Calu3 (cell line): ENCODE results near the gene GOLPH3L. TPM values are rescaled to one million over a fixed set of nuclear protein-coding genes. Genes with fewer than 3 reads are reported as not detected.
A peak's percentile ranks its signal among the peaks of the same experiment; 100 is the strongest.

ENCODE experiments used
- Bru-seq: library from RNA; stranded (reverse); fragments of 400-500 nt; gene quantifications from one replicate; lab custom pipeline; 2021; lab: Mats Ljungman, UMichigan
- BruChase-seq, 2 experiments: library from RNA; stranded (reverse); fragments of 400-500 nt; gene quantifications; one replicate each; lab custom pipeline; 2021; lab: Mats Ljungman, UMichigan
- BruUV-seq: library from RNA; stranded (reverse); fragments of 400-500 nt; replicated peaks from 2 replicates; lab custom pipeline; 2021; lab: Mats Ljungman, UMichigan
- CTCF ChIA-PET: fragments of 300-600 bp; sonication (Branson Sonifier 250); formaldehyde crosslinking; loops from one replicate; lab custom pipeline; 2022; ENCODE audit warnings: antibody characterized with exemption; lab: Charles Lee
- DNase-seq: peaks from one replicate; pipeline ENCODE4 v3.0.0; 2022
- H3K27ac Mint-ChIP-seq: one replicate; pipeline ENCODE4 v1.8.0; 2022; ENCODE audit warnings: mixed read lengths; ENCODE audit not compliant: unreplicated experiment
- H3K27me3 Mint-ChIP-seq: one replicate; pipeline ENCODE4 v1.8.0; 2022; ENCODE audit warnings: mixed read lengths; ENCODE audit not compliant: unreplicated experiment
- H3K36me3 Mint-ChIP-seq: one replicate; pipeline ENCODE4 v1.8.0; 2022; ENCODE audit warnings: mild to moderate bottlenecking, moderate library complexity, mixed read lengths; ENCODE audit not compliant: insufficient read depth, unreplicated experiment
- H3K4me1 Mint-ChIP-seq: one replicate; pipeline ENCODE4 v1.8.0; 2022; ENCODE audit warnings: mild to moderate bottlenecking, low read depth, mixed read lengths; ENCODE audit not compliant: unreplicated experiment
- H3K4me3 Mint-ChIP-seq: one replicate; pipeline ENCODE4 v1.8.0; 2022; ENCODE audit warnings: mild to moderate bottlenecking, low read depth, moderate library complexity, mixed read lengths; ENCODE audit not compliant: unreplicated experiment
- H3K9me3 Mint-ChIP-seq: one replicate; pipeline ENCODE4 v1.8.0; 2022; ENCODE audit warnings: low read depth, mixed read lengths; ENCODE audit not compliant: unreplicated experiment
- CTCF ChIP-seq: fragments of 200-600 bp; IDR thresholded peaks from one replicate; pipeline ENCODE4 v1.8.0; 2022; ENCODE audit warnings: antibody characterized with exemption; ENCODE audit not compliant: unreplicated experiment
- intact Hi-C: fragments of 100-400 bp; cut with micrococcal nuclease; formaldehyde crosslinking; loops from one replicate; pipeline ENCODE4 v1.10.0; 2022; ENCODE audit not compliant: unreplicated experiment
- long read RNA-seq: library from polyadenylated mRNA; stranded (forward); transcript quantifications from one replicate; pipeline ENCODE4 v2.0.0, GENCODE V29; 2022
- total RNA-seq: library from RNA; stranded (reverse); gene quantifications from 2 replicates; pipeline ENCODE4 v1.2.3, GENCODE V29; 2022

Gene GOLPH3L
- total RNA-seq (64.7 and 71.6 TPM in 2 replicates), Bru-seq, nascent RNA (percentile 91 among the genes with signal in this experiment), BruChase-seq, experiment 1, labeled RNA remaining after a 6-hour chase (percentile 82 among the genes with signal in this experiment), BruChase-seq, experiment 2, labeled RNA remaining after a 2-hour chase (percentile 88 among the genes with signal in this experiment)
- long read RNA-seq, transcript GOLPH3L-201 (5 exons, 2,999 nt), result major isoform, 29 of 50 reads
- long read RNA-seq, partial matches to known transcripts, result 0 of 50 reads
- long read RNA-seq, other reads (novel, unspliced or antisense), result 20 of 50 reads

DNA sequence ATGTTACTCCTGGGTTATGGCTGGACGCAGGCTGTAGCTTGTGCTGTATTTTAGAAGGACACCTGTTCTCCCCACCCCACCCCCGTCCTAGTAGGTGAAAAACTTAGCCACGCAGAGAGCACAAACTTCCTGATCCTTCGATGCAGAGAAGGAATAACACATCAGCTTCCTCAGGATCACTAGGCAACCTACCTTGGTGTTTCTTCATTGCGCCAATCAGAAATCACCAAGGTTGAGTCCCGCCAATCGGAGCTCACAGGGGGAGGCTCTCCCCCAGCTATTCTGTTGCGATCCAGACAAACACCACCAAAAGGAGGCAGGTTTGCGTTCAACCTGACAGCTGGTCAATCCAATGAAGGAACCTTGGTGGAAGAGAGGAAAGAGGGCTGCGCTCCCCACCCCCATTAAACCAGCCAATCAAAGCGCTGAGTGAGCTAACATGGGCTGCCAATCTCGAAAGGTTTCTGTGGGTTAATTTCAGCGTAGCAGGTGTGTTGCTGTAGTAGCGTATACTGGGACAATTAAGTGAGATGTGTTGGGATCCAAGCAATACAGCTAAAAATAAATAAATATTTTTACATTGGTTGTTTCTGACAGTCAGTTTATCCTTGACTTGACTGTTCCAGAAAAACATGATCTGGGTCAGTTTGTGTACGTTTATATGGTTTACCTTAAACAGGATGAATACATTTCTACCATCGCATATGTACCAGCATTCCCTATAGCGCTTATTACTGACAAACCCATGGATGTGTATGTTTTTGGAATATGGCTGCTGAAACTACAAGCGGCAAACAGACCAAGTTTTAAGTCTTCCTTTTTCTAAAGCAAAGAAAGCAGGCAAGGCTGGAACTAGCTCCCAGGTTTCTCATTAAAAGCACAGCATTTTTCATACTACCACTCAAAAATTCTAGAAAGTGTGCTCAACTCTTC lies at the start of gene GOLPH3L:
GOLPH3L (minus strand) TSS at position 160 of the 933 bp plus-strand sequence. CDS start 2,316 bp downstream, outside the sequence.
- peaks cover 50% of the 10 kb centered on the region for H3K36me3 Mint-ChIP-seq
- no peaks in the 10 kb centered on the region for H3K9me3 Mint-ChIP-seq
- peaks cover 12% of the 10 kb centered on the region for H3K4me1 Mint-ChIP-seq
- intact Hi-C loops, result loop anchor here (2.0 to 10.0 kb wide), 3 partner anchors 28 to 132 kb away; partner anchors contain the start of gene ENSA
- DNase-seq, result peak; percentile 97
- no peaks in the 10 kb centered on the region for H3K27me3 Mint-ChIP-seq
- no TSS peak for BruUV-seq
- peak within 1 kb of the TSS; percentile 74 for H3K4me3 Mint-ChIP-seq
- CTCF ChIA-PET, result interaction anchor here (0.5 to 2.2 kb wide), 15 partner anchors 10 to 284 kb away, joined by 3 to 19 read pairs (median 3); partner anchors contain the start of genes ENSA and MCL1
- H3K27ac Mint-ChIP-seq, result peak within 1 kb of the TSS; percentile 63
- TF ChIP-seq CTCF, result no peak

- Mint-ChIP-seq H3K27ac (no peak overlapping the region), H3K9me3 (no peaks in the 10 kb centered on the region), H3K4me1 (no peaks in the 10 kb centered on the region), H3K27me3 (no peaks in the 10 kb centered on the region), H3K36me3 (no peaks in the 10 kb centered on the region), H3K4me3 (no peak overlapping the region)
- no peak for DNase-seq
- TF ChIP-seq CTCF, result no peak
- CTCF ChIA-PET, result no interaction called here
- no TSS peak for BruUV-seq
- intact Hi-C loops, result no loop called here
Observed at GRCh38 chr1:150730130-150730721, 33.3 kb upstream of the GOLPH3L start.

DNA sequence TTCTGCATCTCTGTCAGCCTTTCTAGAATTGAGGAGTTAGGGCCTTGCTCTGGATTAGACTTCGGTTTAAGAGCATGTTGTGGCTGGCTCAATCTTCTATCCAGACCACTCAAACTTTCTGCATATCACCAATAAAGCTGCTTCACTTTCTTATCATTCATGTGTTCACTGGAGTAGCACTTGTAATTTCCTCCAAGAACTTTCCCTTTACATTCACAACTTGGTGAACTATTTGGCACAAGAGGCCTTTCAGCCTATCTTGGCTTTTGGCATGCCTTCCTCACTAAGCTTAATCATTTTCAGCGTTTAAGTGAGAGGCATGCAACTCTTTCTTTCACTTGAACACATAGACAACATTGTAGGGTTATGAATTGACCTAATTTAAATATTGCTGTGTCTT lies 27.4 kb upstream of the GOLPH3L start:
- H3K4me3 Mint-ChIP-seq, result no peak overlapping the region
- no peaks in the 10 kb centered on the region for H3K4me1 Mint-ChIP-seq
- no TSS peak for BruUV-seq
- no peaks in the 10 kb centered on the region for H3K9me3 Mint-ChIP-seq
- intact Hi-C loops, result no loop called here
- H3K27ac Mint-ChIP-seq, result no peak overlapping the region
- no peak for TF ChIP-seq CTCF
- H3K36me3 Mint-ChIP-seq, result no peaks in the 10 kb centered on the region
- no peak for DNase-seq
- CTCF ChIA-PET, result no interaction called here
- H3K27me3 Mint-ChIP-seq, result no peaks in the 10 kb centered on the region

- Mint-ChIP-seq H3K27ac (no peak within 1 kb of the TSS), H3K36me3 (no peaks in the 10 kb centered on the region), H3K4me3 (no peak within 1 kb of the TSS), H3K27me3 (no peaks in the 10 kb centered on the region), H3K4me1 (no peaks in the 10 kb centered on the region), H3K9me3 (no peaks in the 10 kb centered on the region)
- intact Hi-C loops, result no loop called here
- CTCF ChIA-PET, result interaction anchor here (0.6 kb wide), 1 partner anchor 473 kb away, joined by 3 read pairs; no protein-coding TSS in a partner anchor
- BruUV-seq, result no TSS peak
- TF ChIP-seq CTCF, result no peak
- DNase-seq, result no peak
Observed at GRCh38 chr1:150720703-150721102, 23.7 kb upstream of the GOLPH3L start, which contains the start of gene HORMAD1. HORMAD1 (minus strand) TSS chr1:150720895; CDS start chr1:150719505, 1,390 bp downstream.
